WTC11 (cell line): Measurements from ENCODE around the gene CD226. TPM values are rescaled to one million over a fixed set of nuclear protein-coding genes. Genes with fewer than 3 reads are reported as not detected.

Experiments used
- ATAC-seq: fragments of 200-7000 bp; cut with Tn5 transposase; 2 replicates; pipeline ENCODE4 v1.10.0; 2021; ENCODE audit warnings: mild to moderate bottlenecking, moderate library complexity
- CTCF ChIA-PET: fragments of 300-600 bp; sonication (Branson Sonifier 250); formaldehyde crosslinking; loops from one replicate; lab custom pipeline; 2021; ENCODE audit warnings: antibody characterized with exemption; lab: Charles Lee
- POLR2A ChIA-PET: fragments of 350-600 bp; sonication (Branson Sonifier 250); formaldehyde crosslinking; loops from one replicate; lab custom pipeline; 2021; ENCODE audit warnings: antibody characterized with exemption; lab: Charles Lee
- DNase-seq: peaks from one replicate; pipeline ENCODE4 v3.0.0; 2021; ENCODE audit warnings: low spot score
- H3K27ac Mint-ChIP-seq: 2 replicates; pipeline ENCODE4 v1.8.0; 2021; ENCODE audit warnings: mixed read lengths
- H3K27me3 Mint-ChIP-seq: 2 replicates; pipeline ENCODE4 v1.8.0; 2021; ENCODE audit warnings: low read depth, mild to moderate bottlenecking, moderate library complexity, mixed read lengths
- H3K36me3 Mint-ChIP-seq: 2 replicates; pipeline ENCODE4 v1.8.0; 2021; ENCODE audit warnings: mixed read lengths
- H3K4me1 Mint-ChIP-seq: 2 replicates; pipeline ENCODE4 v1.8.0; 2022; ENCODE audit warnings: mixed read lengths
- H3K4me3 Mint-ChIP-seq: 2 replicates; pipeline ENCODE4 v1.8.0; 2021; ENCODE audit warnings: mild to moderate bottlenecking, moderate library complexity, mixed read lengths
- H3K9me3 Mint-ChIP-seq: 2 replicates; pipeline ENCODE4 v1.8.0; 2021; ENCODE audit warnings: mixed read lengths
- EMX1 ChIP-seq: fragments of 250-450 bp; sonication (Bioruptor Pico); IDR thresholded peaks from 2 replicates; pipeline ENCODE4 v1.8.0; 2021; ENCODE audit warnings: mild to moderate bottlenecking
- FOXJ3 ChIP-seq: sonication (generic); formaldehyde crosslinking; IDR thresholded peaks from 2 replicates; pipeline ENCODE4 v1.9.0; 2021; ENCODE audit warnings: missing genetic modification reagents, mild to moderate bottlenecking, borderline replicate concordance
- NR3C1 ChIP-seq: sonication (generic); formaldehyde crosslinking; conservative IDR thresholded peaks from 2 replicates; pipeline ENCODE4 v1.8.1; 2023; ENCODE audit warnings: low read depth, mild to moderate bottlenecking, missing genetic modification reagents
- SMAD4 ChIP-seq: sonication (generic); formaldehyde crosslinking; IDR thresholded peaks from 2 replicates; pipeline ENCODE4 v1.8.0; 2022; ENCODE audit warnings: mild to moderate bottlenecking, missing genetic modification reagents
- TEAD1 ChIP-seq: sonication (generic); formaldehyde crosslinking; IDR thresholded peaks from 2 replicates; pipeline ENCODE4 v1.8.0; 2022; ENCODE audit warnings: mild to moderate bottlenecking, missing genetic modification reagents
- ZNF121 ChIP-seq: sonication (generic); formaldehyde crosslinking; IDR thresholded peaks from 2 replicates; pipeline ENCODE4 v1.8.0; 2023; ENCODE audit warnings: missing genetic modification reagents
- ZNF396 ChIP-seq: fragments of 250-450 bp; sonication (Bioruptor Pico); IDR thresholded peaks from 2 replicates; pipeline ENCODE4 v1.8.0; 2021; ENCODE audit warnings: mild to moderate bottlenecking, moderate library complexity, borderline replicate concordance
- total RNA-seq: library from RNA; stranded (reverse); gene quantifications from 3 replicates; pipeline ENCODE4 v1.2.3, GENCODE V29; 2021
- TF ChIP-seq, protein P1 (sequence below): fragments of 200-600 bp; IDR thresholded peaks from 2 replicates; pipeline ENCODE4 v1.8.0; 2022; ENCODE audit warnings: antibody characterized with exemption
- TF ChIP-seq, protein P2 (sequence below): sonication (generic); formaldehyde crosslinking; conservative IDR thresholded peaks from 2 replicates; pipeline ENCODE4 v1.8.1; 2023; ENCODE audit warnings: mild to moderate bottlenecking, low read depth, missing genetic modification reagents, moderate library complexity
- TF ChIP-seq, protein P3 (sequence below): fragments of 250-450 bp; sonication (Bioruptor Pico); IDR thresholded peaks from 2 replicates; pipeline ENCODE4 v1.9.0; 2021; ENCODE audit warnings: moderate library complexity, mild to moderate bottlenecking, inconsistent platforms, borderline replicate concordance
- TF ChIP-seq, protein P4 (sequence below): sonication (generic); formaldehyde crosslinking; IDR thresholded peaks from 2 replicates; pipeline ENCODE4 v1.8.1; 2022; ENCODE audit warnings: low read depth, missing genetic modification reagents, borderline replicate concordance
- TF ChIP-seq, protein P5 (sequence below): sonication (generic); formaldehyde crosslinking; conservative IDR thresholded peaks from 2 replicates; pipeline ENCODE4 v1.8.1; 2022; ENCODE audit warnings: mild to moderate bottlenecking, missing genetic modification reagents
- TF ChIP-seq, protein P6 (sequence below): sonication (generic); formaldehyde crosslinking; IDR thresholded peaks from 2 replicates; pipeline ENCODE4 v1.8.0; 2022; ENCODE audit warnings: mild to moderate bottlenecking, missing genetic modification reagents
- TF ChIP-seq, protein P7 (sequence below): sonication (generic); formaldehyde crosslinking; IDR thresholded peaks from 2 replicates; pipeline ENCODE4 v1.8.0; 2022; ENCODE audit warnings: mild to moderate bottlenecking, missing genetic modification reagents
- TF ChIP-seq, protein P8 (sequence below): sonication (generic); formaldehyde crosslinking; IDR thresholded peaks from 2 replicates; pipeline ENCODE4 v1.8.0; 2023; ENCODE audit warnings: mild to moderate bottlenecking, missing genetic modification reagents
- TF ChIP-seq, protein P9 (sequence below): sonication (generic); formaldehyde crosslinking; IDR thresholded peaks from 2 replicates; pipeline ENCODE4 v1.8.1; 2022; ENCODE audit warnings: low read depth, mild to moderate bottlenecking, moderate library complexity, missing genetic modification reagents, borderline replicate concordance

Gene CD226
- total RNA-seq, 1 experiment from 2014 or later, result 0.24 TPM

DNA sequence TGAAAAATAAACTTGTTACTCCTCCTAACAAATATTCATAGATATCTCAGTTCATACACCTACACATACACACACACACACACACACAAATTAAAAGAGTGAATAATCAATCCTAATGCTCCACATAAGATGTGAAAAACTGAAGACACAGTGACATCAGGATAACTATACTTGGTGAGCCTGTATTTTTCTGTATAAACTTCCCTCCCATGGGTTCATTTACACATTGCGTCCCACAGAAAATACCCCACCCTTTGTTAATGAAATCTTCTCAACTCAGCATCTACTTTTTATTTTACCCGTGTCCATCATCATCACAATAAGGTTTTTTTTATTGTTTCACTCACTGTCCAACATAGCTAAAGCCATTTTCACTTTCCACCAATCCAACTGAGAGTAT is 60.4 kb downstream of the CD226 start (continued):
- TF ChIP-seq, protein P1, sequence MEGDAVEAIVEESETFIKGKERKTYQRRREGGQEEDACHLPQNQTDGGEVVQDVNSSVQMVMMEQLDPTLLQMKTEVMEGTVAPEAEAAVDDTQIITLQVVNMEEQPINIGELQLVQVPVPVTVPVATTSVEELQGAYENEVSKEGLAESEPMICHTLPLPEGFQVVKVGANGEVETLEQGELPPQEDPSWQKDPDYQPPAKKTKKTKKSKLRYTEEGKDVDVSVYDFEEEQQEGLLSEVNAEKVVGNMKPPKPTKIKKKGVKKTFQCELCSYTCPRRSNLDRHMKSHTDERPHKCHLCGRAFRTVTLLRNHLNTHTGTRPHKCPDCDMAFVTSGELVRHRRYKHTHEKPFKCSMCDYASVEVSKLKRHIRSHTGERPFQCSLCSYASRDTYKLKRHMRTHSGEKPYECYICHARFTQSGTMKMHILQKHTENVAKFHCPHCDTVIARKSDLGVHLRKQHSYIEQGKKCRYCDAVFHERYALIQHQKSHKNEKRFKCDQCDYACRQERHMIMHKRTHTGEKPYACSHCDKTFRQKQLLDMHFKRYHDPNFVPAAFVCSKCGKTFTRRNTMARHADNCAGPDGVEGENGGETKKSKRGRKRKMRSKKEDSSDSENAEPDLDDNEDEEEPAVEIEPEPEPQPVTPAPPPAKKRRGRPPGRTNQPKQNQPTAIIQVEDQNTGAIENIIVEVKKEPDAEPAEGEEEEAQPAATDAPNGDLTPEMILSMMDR, result no peak
- TF ChIP-seq, protein P2, sequence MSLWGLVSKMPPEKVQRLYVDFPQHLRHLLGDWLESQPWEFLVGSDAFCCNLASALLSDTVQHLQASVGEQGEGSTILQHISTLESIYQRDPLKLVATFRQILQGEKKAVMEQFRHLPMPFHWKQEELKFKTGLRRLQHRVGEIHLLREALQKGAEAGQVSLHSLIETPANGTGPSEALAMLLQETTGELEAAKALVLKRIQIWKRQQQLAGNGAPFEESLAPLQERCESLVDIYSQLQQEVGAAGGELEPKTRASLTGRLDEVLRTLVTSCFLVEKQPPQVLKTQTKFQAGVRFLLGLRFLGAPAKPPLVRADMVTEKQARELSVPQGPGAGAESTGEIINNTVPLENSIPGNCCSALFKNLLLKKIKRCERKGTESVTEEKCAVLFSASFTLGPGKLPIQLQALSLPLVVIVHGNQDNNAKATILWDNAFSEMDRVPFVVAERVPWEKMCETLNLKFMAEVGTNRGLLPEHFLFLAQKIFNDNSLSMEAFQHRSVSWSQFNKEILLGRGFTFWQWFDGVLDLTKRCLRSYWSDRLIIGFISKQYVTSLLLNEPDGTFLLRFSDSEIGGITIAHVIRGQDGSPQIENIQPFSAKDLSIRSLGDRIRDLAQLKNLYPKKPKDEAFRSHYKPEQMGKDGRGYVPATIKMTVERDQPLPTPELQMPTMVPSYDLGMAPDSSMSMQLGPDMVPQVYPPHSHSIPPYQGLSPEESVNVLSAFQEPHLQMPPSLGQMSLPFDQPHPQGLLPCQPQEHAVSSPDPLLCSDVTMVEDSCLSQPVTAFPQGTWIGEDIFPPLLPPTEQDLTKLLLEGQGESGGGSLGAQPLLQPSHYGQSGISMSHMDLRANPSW (CRISPR knock-in tag), result no peak
- TF ChIP-seq ZNF121 (CRISPR knock-in tag), result no peak
- TF ChIP-seq, protein P3, sequence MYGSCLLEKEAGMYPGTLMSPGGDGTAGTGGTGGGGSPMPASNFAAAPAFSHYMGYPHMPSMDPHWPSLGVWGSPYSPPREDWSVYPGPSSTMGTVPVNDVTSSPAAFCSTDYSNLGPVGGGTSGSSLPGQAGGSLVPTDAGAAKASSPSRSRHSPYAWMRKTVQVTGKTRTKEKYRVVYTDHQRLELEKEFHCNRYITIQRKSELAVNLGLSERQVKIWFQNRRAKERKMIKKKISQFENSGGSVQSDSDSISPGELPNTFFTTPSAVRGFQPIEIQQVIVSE, result no peak
- TF ChIP-seq NR3C1 (CRISPR knock-in tag), result no peak
- TF ChIP-seq, all 79 proteins: peak for 0

DNA sequence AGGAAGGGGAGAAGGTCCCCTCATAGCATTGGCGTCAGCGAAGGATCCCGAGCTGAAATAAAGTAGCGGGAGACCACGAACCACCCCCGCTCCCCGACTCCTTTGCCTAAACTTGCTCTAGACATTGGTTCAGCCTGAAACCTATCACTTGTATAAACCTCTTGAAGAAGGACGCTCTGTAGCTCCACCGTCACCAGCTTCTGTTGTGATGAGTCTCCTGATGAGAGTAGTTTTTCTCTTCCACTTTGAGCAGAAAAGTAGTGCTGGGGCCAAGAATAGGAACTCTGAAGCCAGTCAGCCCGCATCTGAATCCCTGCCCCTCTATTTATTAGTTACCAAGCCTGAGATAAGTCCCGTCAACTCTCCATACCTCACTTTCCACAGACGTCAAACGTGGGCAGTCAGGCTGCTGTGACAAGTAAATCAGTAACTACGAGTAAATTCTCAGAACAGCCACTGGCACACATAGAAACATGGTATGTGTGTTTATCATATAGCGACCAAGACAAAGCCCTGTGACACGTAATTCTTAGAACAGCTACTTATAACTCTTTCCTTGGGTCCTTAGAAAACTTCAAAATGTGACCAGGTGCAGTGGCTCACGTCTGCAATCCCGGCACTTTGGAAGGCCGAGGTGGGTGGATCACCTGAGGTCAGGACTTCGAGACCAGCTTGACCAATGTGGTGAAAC is 61.7 kb downstream of the CD226 start:
- Mint-ChIP-seq H3K27ac (no peak overlapping the region), H3K27me3 (no peaks in the 10 kb centered on the region), H3K36me3 (no peaks in the 10 kb centered on the region), H3K4me3 (no peak overlapping the region), H3K9me3 (0 out of 2 replicates have a peak, but pooled peaks cover 2% of the 10 kb centered on the region), H3K4me1 (peaks cover 20% of the 10 kb centered on the region)
- DNase-seq (no peak), ATAC-seq (no peak)
- TF ChIP-seq FOXJ3 (CRISPR knock-in tag), result no peak
- no peak for TF ChIP-seq SMAD4 (CRISPR knock-in tag)
- TF ChIP-seq ZNF396 (CRISPR knock-in tag), result no peak
- TF ChIP-seq TEAD1 (CRISPR knock-in tag), result no peak
- TF ChIP-seq, protein P4, sequence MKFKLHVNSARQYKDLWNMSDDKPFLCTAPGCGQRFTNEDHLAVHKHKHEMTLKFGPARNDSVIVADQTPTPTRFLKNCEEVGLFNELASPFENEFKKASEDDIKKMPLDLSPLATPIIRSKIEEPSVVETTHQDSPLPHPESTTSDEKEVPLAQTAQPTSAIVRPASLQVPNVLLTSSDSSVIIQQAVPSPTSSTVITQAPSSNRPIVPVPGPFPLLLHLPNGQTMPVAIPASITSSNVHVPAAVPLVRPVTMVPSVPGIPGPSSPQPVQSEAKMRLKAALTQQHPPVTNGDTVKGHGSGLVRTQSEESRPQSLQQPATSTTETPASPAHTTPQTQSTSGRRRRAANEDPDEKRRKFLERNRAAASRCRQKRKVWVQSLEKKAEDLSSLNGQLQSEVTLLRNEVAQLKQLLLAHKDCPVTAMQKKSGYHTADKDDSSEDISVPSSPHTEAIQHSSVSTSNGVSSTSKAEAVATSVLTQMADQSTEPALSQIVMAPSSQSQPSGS (CRISPR knock-in tag), result no peak
- TF ChIP-seq, protein P1, result no peak
- TF ChIP-seq, protein P5, sequence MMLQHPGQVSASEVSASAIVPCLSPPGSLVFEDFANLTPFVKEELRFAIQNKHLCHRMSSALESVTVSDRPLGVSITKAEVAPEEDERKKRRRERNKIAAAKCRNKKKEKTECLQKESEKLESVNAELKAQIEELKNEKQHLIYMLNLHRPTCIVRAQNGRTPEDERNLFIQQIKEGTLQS, result no peak
- TF ChIP-seq, protein P6, sequence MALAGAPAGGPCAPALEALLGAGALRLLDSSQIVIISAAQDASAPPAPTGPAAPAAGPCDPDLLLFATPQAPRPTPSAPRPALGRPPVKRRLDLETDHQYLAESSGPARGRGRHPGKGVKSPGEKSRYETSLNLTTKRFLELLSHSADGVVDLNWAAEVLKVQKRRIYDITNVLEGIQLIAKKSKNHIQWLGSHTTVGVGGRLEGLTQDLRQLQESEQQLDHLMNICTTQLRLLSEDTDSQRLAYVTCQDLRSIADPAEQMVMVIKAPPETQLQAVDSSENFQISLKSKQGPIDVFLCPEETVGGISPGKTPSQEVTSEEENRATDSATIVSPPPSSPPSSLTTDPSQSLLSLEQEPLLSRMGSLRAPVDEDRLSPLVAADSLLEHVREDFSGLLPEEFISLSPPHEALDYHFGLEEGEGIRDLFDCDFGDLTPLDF (CRISPR knock-in tag), result no peak
- TF ChIP-seq, protein P7, sequence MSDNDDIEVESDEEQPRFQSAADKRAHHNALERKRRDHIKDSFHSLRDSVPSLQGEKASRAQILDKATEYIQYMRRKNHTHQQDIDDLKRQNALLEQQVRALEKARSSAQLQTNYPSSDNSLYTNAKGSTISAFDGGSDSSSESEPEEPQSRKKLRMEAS (CRISPR knock-in tag), result no peak
- TF ChIP-seq, protein P8, sequence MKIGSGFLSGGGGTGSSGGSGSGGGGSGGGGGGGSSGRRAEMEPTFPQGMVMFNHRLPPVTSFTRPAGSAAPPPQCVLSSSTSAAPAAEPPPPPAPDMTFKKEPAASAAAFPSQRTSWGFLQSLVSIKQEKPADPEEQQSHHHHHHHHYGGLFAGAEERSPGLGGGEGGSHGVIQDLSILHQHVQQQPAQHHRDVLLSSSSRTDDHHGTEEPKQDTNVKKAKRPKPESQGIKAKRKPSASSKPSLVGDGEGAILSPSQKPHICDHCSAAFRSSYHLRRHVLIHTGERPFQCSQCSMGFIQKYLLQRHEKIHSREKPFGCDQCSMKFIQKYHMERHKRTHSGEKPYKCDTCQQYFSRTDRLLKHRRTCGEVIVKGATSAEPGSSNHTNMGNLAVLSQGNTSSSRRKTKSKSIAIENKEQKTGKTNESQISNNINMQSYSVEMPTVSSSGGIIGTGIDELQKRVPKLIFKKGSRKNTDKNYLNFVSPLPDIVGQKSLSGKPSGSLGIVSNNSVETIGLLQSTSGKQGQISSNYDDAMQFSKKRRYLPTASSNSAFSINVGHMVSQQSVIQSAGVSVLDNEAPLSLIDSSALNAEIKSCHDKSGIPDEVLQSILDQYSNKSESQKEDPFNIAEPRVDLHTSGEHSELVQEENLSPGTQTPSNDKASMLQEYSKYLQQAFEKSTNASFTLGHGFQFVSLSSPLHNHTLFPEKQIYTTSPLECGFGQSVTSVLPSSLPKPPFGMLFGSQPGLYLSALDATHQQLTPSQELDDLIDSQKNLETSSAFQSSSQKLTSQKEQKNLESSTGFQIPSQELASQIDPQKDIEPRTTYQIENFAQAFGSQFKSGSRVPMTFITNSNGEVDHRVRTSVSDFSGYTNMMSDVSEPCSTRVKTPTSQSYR (CRISPR knock-in tag), result no peak
- no peak for TF ChIP-seq EMX1 (CRISPR knock-in tag)
- TF ChIP-seq, protein P9, sequence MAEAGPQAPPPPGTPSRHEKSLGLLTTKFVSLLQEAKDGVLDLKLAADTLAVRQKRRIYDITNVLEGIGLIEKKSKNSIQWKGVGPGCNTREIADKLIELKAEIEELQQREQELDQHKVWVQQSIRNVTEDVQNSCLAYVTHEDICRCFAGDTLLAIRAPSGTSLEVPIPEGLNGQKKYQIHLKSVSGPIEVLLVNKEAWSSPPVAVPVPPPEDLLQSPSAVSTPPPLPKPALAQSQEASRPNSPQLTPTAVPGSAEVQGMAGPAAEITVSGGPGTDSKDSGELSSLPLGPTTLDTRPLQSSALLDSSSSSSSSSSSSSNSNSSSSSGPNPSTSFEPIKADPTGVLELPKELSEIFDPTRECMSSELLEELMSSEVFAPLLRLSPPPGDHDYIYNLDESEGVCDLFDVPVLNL (CRISPR knock-in tag), result no peak
- ChIA-PET CTCF (no interaction called here), POLR2A (no interaction called here)
